Activated CD8-positive, alpha-beta T cell treated with anti-CD3 and anti-CD28 coated beads for 36 hours (primary cell): ENCODE results near the gene LRMDA. TPM values are rescaled to one million over a fixed set of nuclear protein-coding genes. Genes with fewer than 3 reads are reported as not detected.

Experiments
- ATAC-seq: fragments of 200-7000 bp; cut with Tn5 transposase; one replicate; pipeline ENCODE4 v1.10.0; 2021; ENCODE audit warnings: mild to moderate bottlenecking, moderate library complexity
- CTCF ChIA-PET: fragments of 350-600 bp; sonication (Branson Sonifier 250); formaldehyde crosslinking; loops from one replicate; lab custom pipeline; 2021; ENCODE audit warnings: antibody characterized with exemption; lab: Charles Lee
- POLR2A ChIA-PET: fragments of 350-600 bp; sonication (Branson Sonifier 250); formaldehyde crosslinking; loops from one replicate; lab custom pipeline; 2021; ENCODE audit warnings: antibody characterized with exemption; lab: Charles Lee
- DNase-seq: peaks from one replicate; pipeline ENCODE4 v3.0.0-alpha.2; 2020
- H3K27ac Mint-ChIP-seq: one replicate; pipeline ENCODE4 v1.8.0; 2021; ENCODE audit warnings: mild to moderate bottlenecking, mixed read lengths
- H3K27me3 Mint-ChIP-seq: one replicate; pipeline ENCODE4 v1.8.0; 2021; ENCODE audit warnings: mixed read lengths
- H3K36me3 Mint-ChIP-seq: one replicate; pipeline ENCODE4 v1.8.0; 2021; ENCODE audit warnings: low read depth, mixed read lengths
- H3K4me1 Mint-ChIP-seq: one replicate; pipeline ENCODE4 v1.8.0; 2021; ENCODE audit warnings: low read depth, mixed read lengths
- H3K4me3 Mint-ChIP-seq: one replicate; pipeline ENCODE4 v1.8.0; 2021; ENCODE audit warnings: mild to moderate bottlenecking, moderate library complexity, mixed read lengths
- H3K9me3 Mint-ChIP-seq: one replicate; pipeline ENCODE4 v1.8.0; 2021; ENCODE audit warnings: mixed read lengths
- CTCF ChIP-seq: fragments of 200-600 bp; IDR thresholded peaks from one replicate; pipeline ENCODE4 v1.8.0; 2022; ENCODE audit warnings: antibody characterized with exemption, mild to moderate bottlenecking
- intact Hi-C: fragments of 100-400 bp; cut with micrococcal nuclease; formaldehyde crosslinking; loops from one replicate; pipeline ENCODE4 v1.10.0; 2022
- total RNA-seq, 2 experiments: library from RNA; stranded (reverse); gene quantifications; one replicate each; pipeline ENCODE4 v1.2.3, GENCODE V29; 2021

Gene LRMDA
- total RNA-seq, 2 experiments from 2014 or later: not detected

GRCh38 chr10:75838486-75838885 is 407.1 kb downstream of the LRMDA start:
- no peaks in the 10 kb centered on the region for H3K9me3 Mint-ChIP-seq
- ATAC-seq (no peak), DNase-seq (no peak)
- no peaks in the 10 kb centered on the region for H3K36me3 Mint-ChIP-seq
- ChIA-PET POLR2A (no interaction called here), CTCF (no interaction called here)
- no peak for TF ChIP-seq CTCF
- H3K27me3 Mint-ChIP-seq: peaks cover 5% of the 10 kb centered on the region
- intact Hi-C loops: no loop called here
- H3K4me3 Mint-ChIP-seq: no peak overlapping the region
- H3K27ac Mint-ChIP-seq: no peak overlapping the region
- no peaks in the 10 kb centered on the region for H3K4me1 Mint-ChIP-seq

- Mint-ChIP-seq H3K9me3 (no peaks in the 10 kb centered on the region), H3K36me3 (no peaks in the 10 kb centered on the region), H3K27ac (no peak overlapping the region), H3K27me3 (peaks cover 5% of the 10 kb centered on the region), H3K4me1 (no peaks in the 10 kb centered on the region), H3K4me3 (no peak overlapping the region)
- ATAC-seq (no peak), DNase-seq (no peak)
- intact Hi-C loops: no loop called here
- ChIA-PET CTCF (no interaction called here), POLR2A (no interaction called here)
- TF ChIP-seq CTCF: no peak
Measured at GRCh38 chr10:75839020-75839419, 407.6 kb downstream of the LRMDA start.

GRCh38 chr10:75841266-75841665 is 409.8 kb downstream of the LRMDA start:
- Mint-ChIP-seq H3K4me1 (no peaks in the 10 kb centered on the region), H3K9me3 (no peaks in the 10 kb centered on the region), H3K27me3 (peaks cover 2% of the 10 kb centered on the region), H3K36me3 (no peaks in the 10 kb centered on the region), H3K4me3 (no peak overlapping the region), H3K27ac (no peak overlapping the region)
- TF ChIP-seq CTCF: no peak
- no peak for ATAC-seq
- ChIA-PET CTCF (no interaction called here), POLR2A (no interaction called here)
- DNase-seq: no peak
- intact Hi-C loops: no loop called here

GRCh38 chr10:75845176-75845947 is 413.9 kb downstream of the LRMDA start:
- H3K36me3 Mint-ChIP-seq: no peaks in the 10 kb centered on the region
- CTCF ChIA-PET: no interaction called here
- no peak overlapping the region for H3K27ac Mint-ChIP-seq
- POLR2A ChIA-PET: no interaction called here
- no peaks in the 10 kb centered on the region for H3K27me3 Mint-ChIP-seq
- intact Hi-C loops: no loop called here
- H3K9me3 Mint-ChIP-seq: no peaks in the 10 kb centered on the region
- ATAC-seq (no peak), DNase-seq (no peak)
- no peak overlapping the region for H3K4me3 Mint-ChIP-seq
- no peaks in the 10 kb centered on the region for H3K4me1 Mint-ChIP-seq
- TF ChIP-seq CTCF: no peak

GRCh38 chr10:75847477-75847876 is 416.1 kb downstream of the LRMDA start:
- ChIA-PET POLR2A (no interaction called here), CTCF (no interaction called here)
- DNase-seq: no peak
- Mint-ChIP-seq H3K27ac (no peak overlapping the region), H3K9me3 (no peaks in the 10 kb centered on the region), H3K36me3 (no peaks in the 10 kb centered on the region), H3K4me3 (no peak overlapping the region), H3K4me1 (no peaks in the 10 kb centered on the region), H3K27me3 (no peaks in the 10 kb centered on the region)
- TF ChIP-seq CTCF: no peak
- intact Hi-C loops: no loop called here
- no peak for ATAC-seq
